ENCODE measurements around the gene TMEFF2.

DNA sequence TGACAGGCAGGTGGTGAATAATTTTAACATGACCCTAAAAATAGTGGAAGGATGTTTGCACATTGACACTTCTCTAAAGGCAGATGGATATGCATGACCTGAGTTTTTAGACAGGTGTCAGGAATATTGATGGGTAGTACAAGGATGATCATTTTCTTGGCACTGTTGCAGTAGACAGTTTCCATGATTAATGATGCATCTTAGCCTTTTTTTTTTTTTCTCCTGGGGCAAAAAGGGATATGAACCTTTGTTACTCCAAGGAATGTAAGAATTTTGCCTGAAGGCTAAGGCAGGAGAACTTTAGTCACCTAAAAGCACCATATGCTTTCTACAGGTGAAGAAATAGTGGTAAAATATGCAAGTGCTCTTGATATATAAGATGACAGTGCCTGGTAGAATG lies 211.5 kb downstream of the TMEFF2 start:
- TF ChIP-seq, protein P1, sequence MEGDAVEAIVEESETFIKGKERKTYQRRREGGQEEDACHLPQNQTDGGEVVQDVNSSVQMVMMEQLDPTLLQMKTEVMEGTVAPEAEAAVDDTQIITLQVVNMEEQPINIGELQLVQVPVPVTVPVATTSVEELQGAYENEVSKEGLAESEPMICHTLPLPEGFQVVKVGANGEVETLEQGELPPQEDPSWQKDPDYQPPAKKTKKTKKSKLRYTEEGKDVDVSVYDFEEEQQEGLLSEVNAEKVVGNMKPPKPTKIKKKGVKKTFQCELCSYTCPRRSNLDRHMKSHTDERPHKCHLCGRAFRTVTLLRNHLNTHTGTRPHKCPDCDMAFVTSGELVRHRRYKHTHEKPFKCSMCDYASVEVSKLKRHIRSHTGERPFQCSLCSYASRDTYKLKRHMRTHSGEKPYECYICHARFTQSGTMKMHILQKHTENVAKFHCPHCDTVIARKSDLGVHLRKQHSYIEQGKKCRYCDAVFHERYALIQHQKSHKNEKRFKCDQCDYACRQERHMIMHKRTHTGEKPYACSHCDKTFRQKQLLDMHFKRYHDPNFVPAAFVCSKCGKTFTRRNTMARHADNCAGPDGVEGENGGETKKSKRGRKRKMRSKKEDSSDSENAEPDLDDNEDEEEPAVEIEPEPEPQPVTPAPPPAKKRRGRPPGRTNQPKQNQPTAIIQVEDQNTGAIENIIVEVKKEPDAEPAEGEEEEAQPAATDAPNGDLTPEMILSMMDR (IDR thresholded peaks at IDR 0.05), result no peak
- TF ChIP-seq POLR2A (IDR thresholded peaks at IDR 0.05), result no peak

Data from prostate gland (tissue), 2 donors.